ENCODE results near the gene FER.

FER gene

GRCh38 chr5:109218818-109219217 is 471.1 kb downstream of the FER start:
- no peak for DNase-seq (ENCODE audit: low read depth, low spot score)
- H3K4me3 ChIP-seq (ENCODE audit: low read depth, low read length), result no peak overlapping the region
- TF ChIP-seq CTCF (IDR thresholded peaks at IDR 0.05; ENCODE audit: low read depth, low read length), result no peak
- in situ Hi-C loops (cut with HindIII; ENCODE audit: low sequenced_read_pairs), result no loop called here

GRCh38 chr5:109223531-109223930 is 475.8 kb downstream of the FER start:
- H3K4me3 ChIP-seq (ENCODE audit: low read depth, low read length), result no peak overlapping the region
- no peak for TF ChIP-seq CTCF (IDR thresholded peaks at IDR 0.05; ENCODE audit: low read depth, low read length)
- no peak for DNase-seq (ENCODE audit: low read depth, low spot score)
- in situ Hi-C loops (cut with HindIII; ENCODE audit: low sequenced_read_pairs), result no loop called here

GRCh38 chr5:109224276-109224882 is 476.7 kb downstream of the FER start:
- in situ Hi-C loops (cut with HindIII; ENCODE audit: low sequenced_read_pairs), result no loop called here
- TF ChIP-seq CTCF (IDR thresholded peaks at IDR 0.05; ENCODE audit: low read depth, low read length), result no peak
- no peak for DNase-seq (ENCODE audit: low read depth, low spot score)
- no peak overlapping the region for H3K4me3 ChIP-seq (ENCODE audit: low read depth, low read length)

GRCh38 chr5:109225716-109226625 is 478.3 kb downstream of the FER start:
- H3K4me3 ChIP-seq (ENCODE audit: low read depth, low read length), result no peak overlapping the region
- in situ Hi-C loops (cut with HindIII; ENCODE audit: low sequenced_read_pairs), result no loop called here
- TF ChIP-seq CTCF (IDR thresholded peaks at IDR 0.05; ENCODE audit: low read depth, low read length), result no peak
- DNase-seq (ENCODE audit: low read depth, low spot score), result no peak

- DNase-seq (ENCODE audit: low read depth, low spot score), result no peak
- H3K4me3 ChIP-seq (ENCODE audit: low read depth, low read length), result no peak overlapping the region
- no peak for TF ChIP-seq CTCF (IDR thresholded peaks at IDR 0.05; ENCODE audit: low read depth, low read length)
- in situ Hi-C loops (cut with HindIII; ENCODE audit: low sequenced_read_pairs), result no loop called here
These were observed 482.7 kb downstream of the FER start for GRCh38 chr5:109230369-109230768.

GRCh38 chr5:109231331-109231730 is 483.6 kb downstream of the FER start:
- no peak overlapping the region for H3K4me3 ChIP-seq (ENCODE audit: low read depth, low read length)
- DNase-seq (ENCODE audit: low read depth, low spot score), result no peak
- in situ Hi-C loops (cut with HindIII; ENCODE audit: low sequenced_read_pairs), result no loop called here
- no peak for TF ChIP-seq CTCF (IDR thresholded peaks at IDR 0.05; ENCODE audit: low read depth, low read length)

Measured in astrocyte of the spinal cord (primary cell).